Fibroblast of the aortic adventitia (primary cell): ENCODE measurements around the gene CNOT4. TPM values are rescaled to one million over a fixed set of nuclear protein-coding genes. Genes with fewer than 3 reads are reported as not detected.

Source experiments
- DNase-seq: peaks from one replicate; pipeline ENCODE4 v3.0.0-alpha.2; 2010; ENCODE audit warnings: low read depth
- H3K4me3 ChIP-seq: 2 replicates; pipeline ENCODE4 v1.5.1; 2011; ENCODE audit warnings: low read depth, mild to moderate bottlenecking, control low read depth, low read length, moderate library complexity
- CTCF ChIP-seq: IDR thresholded peaks from 2 replicates; pipeline ENCODE4 v1.5.1; 2011; ENCODE audit warnings: mild to moderate bottlenecking, low read length, control low read depth, inconsistent platforms; ENCODE audit not compliant: insufficient read depth
- total RNA-seq: library from RNA; depleted of rRNA; stranded (reverse); fragments of >200 nt; gene quantifications from 2 replicates; pipeline ENCODE4 v1.2.3, GENCODE V29; 2012; ENCODE audit warnings: low replicate concordance

Gene CNOT4
- 7.1 and 21.1 TPM in 2 replicates for total RNA-seq

- peak within 1 kb of the TSS; percentile 99 for H3K4me3 ChIP-seq
- DNase-seq, result peak; percentile 92
- TF ChIP-seq CTCF, result no peak
These were observed at the start of gene CNOT4 for GRCh38 chr7:135509839-135510591. Gene CNOT4, minus strand, starts transcription at chr7:135510102. Its CDS starts 71,771 bp downstream, at chr7:135438331.

GRCh38 chr7:135558881-135559280 lies 49.0 kb upstream of the CNOT4 start:
- peak overlapping the region; percentile 99 for H3K4me3 ChIP-seq
- TF ChIP-seq CTCF, result no peak
- DNase-seq, result no peak

- peak; percentile 54 for DNase-seq
- peak overlapping the region; percentile 99 for H3K4me3 ChIP-seq
- TF ChIP-seq CTCF, result peak; percentile 64
These were observed 48.5 kb upstream of the CNOT4 start for GRCh38 chr7:135558337-135558767.

GRCh38 chr7:135557455-135558336 lies 47.8 kb upstream of the CNOT4 start, which contains the start of gene NUP205:
Gene NUP205, plus strand, starts transcription at chr7:135557917. Its CDS starts 28 bp downstream, at chr7:135557945.
- peak; percentile 92 for DNase-seq
- H3K4me3 ChIP-seq, result peak within 1 kb of the TSS; percentile 99
- TF ChIP-seq CTCF, result peak; percentile 2

- H3K4me3 ChIP-seq, result no peak overlapping the region
- no peak for DNase-seq
- TF ChIP-seq CTCF, result no peak
These were observed 43.4 kb upstream of the CNOT4 start for GRCh38 chr7:135553346-135553745.

GRCh38 chr7:135552148-135552547 lies 42.2 kb upstream of the CNOT4 start:
- no peak overlapping the region for H3K4me3 ChIP-seq
- no peak for TF ChIP-seq CTCF
- DNase-seq, result no peak
